GM19240 (cell line): ENCODE data around the gene GAB3.
"Not testable (repeated sequence)": the region's sequence is repeated elsewhere in the genome, so short reads cannot be mapped to it uniquely, and the experiment has no call there.

ENCODE experiments used
- DNase-seq: peaks from one replicate; pipeline ENCODE4 v3.0.0; 2011; ENCODE audit warnings: low spot score; ENCODE audit not compliant: insufficient read length

The GAB3 gene

DNA sequence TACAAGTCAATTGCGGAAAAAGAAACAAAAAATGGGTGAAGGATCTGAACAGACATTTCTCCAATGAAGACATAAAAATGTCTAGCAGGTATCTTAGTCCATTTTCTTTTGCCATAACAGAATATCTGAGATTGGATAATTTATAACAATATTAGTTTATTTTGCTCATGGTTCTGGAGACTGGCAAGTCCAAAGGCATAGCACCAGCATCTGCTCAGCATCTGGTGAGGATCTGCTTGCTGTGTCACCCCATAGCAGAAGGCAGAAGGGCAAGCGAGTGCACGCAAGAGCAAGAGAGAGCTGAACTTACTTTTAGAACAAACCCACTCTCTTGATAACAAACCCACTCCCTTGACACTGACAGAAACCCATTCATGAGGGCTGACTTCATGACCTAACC is 29.7 kb downstream of the GAB3 start:
- no peak for DNase-seq

DNA sequence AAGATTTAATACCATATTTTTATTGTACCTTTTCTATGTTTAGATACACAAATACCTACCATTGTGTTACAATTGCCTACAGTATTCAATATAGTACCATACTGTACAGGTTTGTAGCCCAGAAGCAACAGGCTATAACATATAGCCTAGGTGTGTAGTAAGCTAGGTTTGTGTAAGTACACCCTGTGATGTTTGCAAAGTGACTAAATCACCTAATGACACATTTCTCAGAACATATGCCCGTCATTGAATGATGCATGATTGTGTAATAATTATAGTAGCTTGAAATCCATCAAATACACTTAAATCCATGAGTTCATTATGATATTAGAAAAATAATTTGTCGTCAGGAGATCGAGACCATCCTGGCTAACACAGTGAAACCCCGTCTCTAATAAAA is 30.8 kb downstream of the GAB3 start:
- no peak for DNase-seq

DNA sequence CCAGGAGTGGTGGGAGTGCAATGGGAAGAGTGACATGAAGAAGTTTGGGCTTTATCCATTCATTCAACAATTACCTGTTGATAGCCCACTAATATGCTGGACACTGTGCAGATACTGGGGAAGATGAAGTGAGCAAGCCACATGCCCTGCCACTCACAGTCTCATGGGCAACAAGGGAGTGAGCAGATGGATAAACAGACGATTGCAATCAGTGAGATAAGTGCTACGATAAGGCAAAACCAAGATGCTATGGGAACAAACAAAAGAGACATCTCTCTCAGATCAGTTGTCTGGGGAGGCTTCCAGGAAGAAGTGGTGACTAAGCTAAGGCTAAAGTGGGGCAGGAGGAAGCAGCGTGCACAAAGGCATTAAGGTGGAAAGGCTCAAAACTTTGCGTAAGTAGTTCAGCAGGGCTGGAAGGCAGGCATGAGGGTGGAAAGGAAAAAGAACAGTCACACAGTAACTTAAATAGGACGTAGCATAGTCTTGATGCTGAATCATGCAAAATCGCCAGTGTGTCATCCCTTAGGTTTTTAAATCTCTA is 31.7 kb downstream of the GAB3 start:
- no peak for DNase-seq

DNA sequence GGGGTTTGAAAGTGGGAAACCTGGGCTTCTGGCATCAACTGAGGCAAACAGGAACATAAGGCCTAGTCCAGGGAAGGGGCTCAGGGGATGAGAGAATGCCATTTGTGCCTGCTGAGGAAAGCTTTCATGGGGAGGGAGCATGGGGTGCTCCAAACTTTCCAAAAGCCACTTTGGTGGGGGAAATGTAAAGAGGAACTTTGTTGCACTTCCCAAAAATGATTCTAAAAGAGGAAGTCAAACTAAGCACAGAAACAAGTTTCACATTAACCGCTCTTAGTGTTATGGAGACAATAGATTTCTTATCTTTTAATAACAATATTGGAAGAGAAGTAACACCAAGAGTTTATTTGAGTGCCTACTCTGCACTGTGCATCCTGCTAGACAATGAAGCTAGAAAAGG is 32.3 kb downstream of the GAB3 start:
- DNase-seq, result no peak

DNA sequence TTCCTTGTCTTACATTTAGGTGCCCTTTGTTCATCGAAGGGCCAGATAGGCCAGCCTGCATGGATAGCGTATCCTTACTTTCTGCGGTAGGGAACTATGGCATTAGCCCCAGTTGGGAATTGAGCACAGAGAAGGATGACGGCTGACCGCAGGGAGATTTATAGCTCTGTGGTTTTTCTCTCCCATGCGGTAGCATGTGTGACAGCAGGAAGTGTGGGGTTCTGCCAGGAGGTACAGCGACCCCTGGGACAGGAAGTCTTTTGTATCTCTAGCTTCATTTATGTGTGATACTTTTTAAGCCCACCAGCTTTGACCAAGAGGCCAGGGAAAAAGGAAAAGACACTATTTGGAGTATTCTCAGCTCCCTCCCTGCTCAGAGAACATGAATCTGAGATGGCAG is 33.1 kb downstream of the GAB3 start:
- no peak for DNase-seq

DNA sequence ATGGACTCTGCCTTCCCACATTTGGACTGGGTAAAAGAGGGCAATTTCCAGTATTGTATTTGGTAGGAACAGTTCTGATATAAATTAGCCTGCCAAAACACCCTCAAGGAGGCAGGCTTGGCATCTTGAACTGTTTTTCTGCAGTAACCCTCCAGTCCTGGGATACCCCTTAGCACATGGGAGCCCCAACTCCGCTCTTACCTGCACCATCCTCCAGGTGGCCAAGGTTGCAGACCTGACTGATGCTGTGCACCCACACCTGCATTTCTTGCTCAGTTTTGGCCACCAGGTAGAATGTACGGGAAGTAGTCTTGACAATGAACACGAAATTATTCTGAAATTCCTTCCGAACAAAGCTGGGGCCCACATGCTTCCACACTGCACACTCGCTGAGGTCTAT is 35.1 kb downstream of the GAB3 start:
- DNase-seq, result no peak

DNA sequence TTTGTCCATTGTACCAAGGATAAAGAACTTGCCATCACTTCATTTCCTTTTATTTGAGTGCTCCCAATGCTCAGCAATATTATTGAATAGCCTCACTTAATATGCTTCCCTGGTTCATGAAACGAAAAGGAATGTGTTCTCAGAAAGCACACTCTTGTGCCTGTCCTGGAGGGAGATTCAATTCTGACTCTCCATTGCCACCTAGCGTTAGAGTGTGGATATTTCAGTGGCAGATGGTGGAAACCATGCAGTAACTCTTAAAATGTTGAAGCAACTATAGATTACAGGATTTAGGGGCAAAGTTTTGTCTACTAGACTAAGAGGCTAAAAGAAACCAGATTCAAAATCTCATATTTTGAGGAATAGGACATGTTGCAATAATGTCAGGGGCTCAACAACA is 36.0 kb downstream of the GAB3 start:
- DNase-seq, result no peak

DNA sequence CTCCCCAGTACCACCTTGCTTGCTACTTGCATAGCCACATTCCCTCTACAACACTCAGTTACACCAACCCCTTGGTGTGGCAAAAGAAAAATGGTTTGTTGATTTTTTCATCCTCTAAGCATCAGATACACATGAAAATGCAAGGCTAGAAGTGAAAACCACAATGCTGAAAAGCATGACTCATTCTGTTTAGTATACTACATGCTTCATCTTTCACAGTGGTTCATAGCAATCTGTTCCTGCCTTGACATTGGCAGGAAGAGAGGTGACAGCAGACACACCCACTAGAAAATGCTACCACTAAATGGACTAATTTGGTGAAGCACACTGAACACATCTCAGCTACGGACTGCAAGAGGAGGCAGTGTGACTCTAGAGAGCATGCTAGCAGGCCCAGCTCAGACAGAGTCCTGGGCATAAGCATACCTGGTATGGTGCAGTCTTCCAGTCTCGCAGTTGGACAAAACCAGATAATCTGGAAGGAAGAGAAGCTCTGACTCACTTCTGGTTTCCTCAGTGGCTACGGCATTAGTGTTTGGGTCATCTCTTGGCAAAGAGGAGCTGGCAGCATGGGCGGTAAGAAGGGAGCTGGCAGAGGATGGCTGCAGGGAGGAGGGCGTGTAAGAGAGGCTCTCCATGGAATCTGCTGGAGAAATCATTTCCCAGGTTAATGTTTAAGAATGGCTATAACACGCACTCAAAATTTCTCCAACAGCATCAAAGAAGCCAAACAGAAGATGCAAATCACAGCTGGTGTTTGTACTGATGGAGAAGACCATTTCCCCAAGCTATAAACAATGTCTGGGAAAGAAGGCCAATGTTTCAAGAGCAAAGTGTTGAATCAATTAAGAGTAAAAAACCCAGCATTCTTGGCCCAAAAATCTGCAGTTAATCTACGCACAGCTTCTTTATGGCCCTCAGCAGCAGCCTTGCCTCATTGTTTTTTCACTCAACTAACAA is 37.8 kb downstream of the GAB3 start:
- DNase-seq, result no peak

DNA sequence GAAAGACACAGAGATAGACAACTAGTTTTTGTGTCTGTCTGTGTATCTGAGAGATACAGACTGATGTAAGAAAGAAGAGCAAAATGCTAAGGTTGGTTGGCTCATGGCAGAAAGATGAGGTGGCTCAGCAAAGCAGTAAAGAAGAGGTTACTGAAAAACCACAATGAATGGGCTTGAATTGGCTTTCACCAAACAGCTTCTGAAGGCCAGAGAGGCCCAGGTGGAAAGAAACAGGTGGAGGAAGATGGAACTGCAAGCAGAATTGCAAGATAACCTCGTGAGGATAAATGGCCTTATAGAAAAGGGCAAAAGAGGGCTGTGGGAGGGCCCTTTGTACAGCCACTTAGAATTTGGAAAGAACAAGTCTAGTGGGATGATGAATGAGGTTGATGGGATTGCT is 39.6 kb downstream of the GAB3 start:
- no peak for DNase-seq

DNA sequence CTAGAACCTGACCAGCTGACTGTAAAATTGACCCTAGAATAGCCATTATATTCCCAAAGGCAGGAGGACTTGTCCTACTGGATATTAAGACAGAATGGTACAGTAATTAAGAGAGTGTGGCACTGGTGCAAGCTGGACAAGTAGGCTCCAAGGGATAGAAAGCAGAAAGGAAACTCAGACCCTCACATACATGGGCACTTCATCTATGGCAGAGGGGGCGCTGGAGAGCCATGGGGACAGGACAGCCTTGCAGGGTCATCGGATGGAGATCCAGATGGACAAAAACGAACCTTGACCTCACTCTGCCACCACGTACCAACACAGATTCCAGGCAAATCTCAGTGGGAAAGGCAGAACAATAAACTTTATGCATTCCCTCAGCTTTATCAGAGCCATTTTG is 40.6 kb downstream of the GAB3 start:
- DNase-seq, result no peak

DNA sequence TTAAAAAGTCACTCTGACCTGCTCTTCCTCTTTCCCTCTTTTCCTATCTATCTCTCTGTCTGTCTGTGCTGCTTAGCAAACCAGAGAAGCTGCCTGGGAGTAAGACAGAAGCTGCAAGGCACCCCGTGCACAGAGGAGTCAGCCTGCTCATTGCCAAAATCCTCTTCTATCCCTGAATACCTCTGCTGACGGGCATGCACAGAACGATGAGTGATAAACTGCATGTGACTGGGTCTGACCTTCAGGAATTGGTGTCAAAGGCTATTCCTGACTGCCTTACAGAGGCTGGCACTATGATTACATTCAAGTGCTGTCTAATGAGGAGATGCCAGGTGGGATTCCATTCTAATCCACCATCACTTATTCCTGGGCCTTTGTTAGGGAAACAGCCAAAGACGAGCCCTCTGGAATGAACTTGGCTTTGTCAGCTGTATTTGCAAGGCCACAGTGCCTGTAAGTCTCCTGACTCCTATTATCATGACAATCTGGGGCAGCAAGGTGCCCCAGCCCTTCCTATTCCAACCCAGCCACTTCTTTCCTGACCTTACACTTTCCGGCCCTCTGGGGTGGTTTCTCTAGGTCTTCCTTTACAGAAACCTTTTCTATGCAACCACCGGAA is 52.1 kb downstream of the GAB3 start:
- no peak for DNase-seq

DNA sequence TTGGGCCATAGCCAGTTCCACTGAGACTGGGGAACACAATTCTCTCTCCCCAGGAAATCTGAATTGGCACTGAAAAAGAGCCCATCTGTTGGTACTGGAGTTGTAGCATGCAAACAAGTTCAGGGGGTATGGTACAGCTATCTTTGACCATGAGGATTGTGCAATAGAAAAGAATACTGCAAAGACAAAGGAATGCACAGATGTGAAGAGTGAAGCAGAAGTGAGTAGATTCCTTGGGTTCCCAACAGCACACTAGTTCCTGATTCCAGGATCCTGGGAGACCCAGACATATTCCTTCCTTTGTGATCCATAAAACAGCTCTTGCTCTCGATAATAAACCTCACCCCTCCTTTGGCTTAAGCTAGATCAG is 54.2 kb downstream of the GAB3 start:
- DNase-seq, result no peak

DNA sequence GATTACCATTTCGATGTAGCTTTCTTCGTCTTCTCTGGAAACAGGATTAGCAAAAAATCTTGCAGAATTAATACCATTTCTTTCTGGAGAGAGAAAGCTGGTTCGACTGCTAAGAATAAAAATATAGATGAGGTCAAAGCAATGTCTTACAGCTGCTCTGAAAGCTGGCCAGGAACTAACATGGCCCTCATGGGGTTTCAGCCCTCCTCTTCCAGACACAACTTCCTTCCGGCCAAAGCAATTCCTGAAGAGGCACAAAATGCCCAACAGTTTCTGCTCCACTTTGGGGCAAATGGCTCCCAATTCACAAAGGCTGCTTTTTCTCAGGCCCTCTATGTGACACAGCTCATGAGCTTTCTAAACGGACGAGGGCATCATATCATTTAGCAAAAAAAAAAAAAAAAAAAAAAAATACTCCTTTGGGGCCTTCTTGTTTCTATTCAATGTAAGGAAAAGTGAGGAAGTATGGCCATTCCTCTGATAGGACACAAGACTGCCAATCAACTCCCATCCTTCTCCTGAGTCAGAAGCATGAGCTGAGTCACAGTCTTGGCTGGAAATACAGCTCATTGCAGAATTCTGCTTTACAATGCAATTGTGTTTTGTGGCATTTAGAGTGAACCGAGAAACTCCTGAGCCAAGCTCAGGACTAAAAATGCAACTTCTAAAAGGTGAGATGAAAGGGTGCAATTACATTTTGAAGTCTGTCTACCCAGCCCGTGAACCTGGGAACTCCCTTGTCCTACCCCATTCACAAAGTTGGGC is 54.8 kb downstream of the GAB3 start:
- no peak for DNase-seq

DNA sequence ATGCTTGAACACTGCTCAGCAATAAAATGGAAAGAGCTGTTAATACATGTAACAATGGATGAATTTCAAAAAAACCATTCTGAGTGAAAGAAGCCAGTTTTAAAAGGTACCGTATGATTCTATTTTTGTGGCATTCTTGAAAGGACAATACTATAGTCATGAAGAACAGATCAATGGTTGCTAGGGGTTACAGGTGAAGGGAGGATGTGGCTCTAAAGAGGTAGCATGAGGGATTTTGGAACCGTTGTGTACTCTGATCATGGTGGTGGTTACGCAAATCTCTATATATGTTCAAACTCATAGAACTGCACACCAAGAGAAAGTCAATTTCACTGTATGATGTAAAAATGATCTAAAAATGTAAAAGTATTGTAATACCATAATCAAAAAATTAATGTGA is 57.5 kb downstream of the GAB3 start:
- DNase-seq, result no peak

DNA sequence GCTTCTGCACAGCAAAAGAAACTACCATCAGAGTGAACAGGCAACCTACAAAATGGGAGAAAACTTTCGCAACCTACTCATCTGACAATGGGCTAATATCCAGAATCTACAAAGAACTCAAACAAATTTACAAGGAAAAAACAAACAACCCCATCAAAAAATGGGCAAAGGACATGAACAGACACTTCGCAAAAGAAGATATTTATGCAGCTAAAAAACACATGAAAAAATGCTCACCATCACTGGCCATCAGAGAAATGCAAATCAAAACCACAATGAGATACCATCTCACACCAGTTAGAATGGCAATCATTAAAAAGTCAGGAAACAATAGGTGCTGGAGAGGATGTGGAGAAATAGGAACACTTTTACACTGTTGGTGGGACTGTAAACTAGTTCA is 60.4 kb downstream of the GAB3 start:
- not testable (repeated sequence) for DNase-seq

DNA sequence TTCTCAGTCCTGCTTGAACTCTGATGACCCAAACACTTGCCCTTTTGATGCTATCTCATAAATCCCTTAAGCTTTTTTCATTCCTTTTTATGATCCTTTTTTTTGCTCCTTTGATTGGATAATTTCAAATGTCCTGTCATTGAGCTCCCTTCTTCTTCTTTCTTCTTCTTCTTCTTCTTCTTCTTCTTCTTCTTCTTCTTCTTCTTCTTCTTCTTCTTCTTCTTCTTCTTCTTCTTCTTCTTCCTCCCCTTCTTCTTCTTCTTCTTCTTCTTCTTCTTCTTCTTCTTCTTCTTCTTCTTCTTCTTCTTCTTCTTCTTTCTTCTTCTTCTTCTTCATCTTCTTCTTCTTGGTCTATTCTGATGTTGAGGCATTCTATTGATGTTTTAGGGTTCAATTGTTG is 78.8 kb downstream of the GAB3 start:
- not testable (repeated sequence) for DNase-seq

DNA sequence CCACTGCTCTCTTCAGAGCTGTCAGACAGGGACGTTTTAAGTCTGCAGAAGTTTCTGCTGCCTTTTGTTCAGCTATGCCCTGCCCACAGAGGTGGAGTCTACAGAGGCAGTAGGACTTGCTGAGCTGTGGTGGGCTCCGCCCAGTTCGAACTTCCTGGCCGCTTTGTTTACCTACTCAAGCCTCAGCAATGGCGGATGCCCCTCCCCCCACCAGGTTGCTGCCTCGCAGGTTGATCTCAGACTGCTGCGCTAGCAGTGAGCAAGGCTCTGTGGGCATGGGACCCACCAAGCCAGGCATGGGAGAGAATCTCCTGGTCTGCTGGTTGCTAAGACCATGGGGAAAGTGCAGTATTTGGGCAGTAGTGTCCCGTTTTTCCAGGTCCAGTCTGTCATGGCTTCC is 80.0 kb downstream of the GAB3 start:
- DNase-seq, result not testable (repeated sequence)

DNA sequence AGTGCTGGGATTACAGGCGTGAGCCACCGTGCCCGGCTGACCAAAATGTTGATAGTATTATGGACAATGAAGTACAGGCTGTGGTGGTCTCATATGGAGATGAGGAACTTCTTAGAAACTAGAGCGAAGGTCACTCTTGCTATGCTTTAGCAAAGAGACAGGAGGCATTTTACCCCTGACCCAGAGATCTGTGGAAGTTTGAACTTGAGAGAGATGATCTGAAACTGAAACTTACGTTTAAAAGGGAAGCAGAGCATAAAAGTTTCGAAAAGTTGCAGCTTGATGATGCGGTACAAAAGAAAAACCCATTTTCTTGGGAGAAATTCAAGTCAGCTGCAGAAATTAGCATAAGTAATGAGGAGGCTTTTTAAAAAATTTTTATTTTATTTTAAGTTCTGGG is 89.0 kb downstream of the GAB3 start:
- DNase-seq, result no peak

DNA sequence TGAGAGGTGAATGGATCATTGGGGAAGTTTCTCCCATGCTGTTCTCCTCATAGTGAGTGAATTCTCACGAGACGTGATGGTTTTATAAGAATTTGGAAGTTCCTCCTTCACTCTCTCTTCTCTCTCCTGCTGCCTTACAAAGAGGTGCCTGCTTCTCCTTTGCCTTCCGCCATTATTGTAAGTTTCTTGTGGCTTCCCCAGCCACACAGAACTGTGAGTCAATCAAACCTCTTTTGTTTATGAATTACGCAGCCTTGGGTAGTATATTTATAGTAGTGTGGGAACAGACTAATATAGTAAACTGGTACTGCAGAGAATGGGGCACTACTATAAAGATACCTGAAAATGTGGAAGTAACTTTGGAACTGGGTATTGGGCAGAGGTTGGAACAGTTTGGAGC is 89.7 kb downstream of the GAB3 start:
- no peak for DNase-seq

DNA sequence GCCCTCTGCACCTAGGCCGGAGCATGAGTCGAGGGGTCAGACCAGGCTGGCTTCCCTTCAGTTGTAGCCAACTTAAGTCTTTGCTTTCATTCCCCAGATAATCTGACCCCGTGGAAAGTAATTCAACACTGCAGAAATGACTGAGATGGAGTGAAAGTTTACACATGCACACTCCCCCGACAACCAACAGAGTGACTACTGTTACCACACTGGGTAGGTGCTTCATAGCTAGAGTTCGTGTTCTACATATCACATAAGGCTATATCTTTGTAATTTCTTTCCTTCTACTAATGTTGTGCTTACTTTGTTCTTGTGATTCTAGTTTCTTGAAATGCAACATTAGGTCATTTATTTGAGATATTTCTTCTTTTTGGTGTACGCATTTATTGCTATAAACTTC is 90.3 kb downstream of the GAB3 start:
- DNase-seq, result no peak

DNA sequence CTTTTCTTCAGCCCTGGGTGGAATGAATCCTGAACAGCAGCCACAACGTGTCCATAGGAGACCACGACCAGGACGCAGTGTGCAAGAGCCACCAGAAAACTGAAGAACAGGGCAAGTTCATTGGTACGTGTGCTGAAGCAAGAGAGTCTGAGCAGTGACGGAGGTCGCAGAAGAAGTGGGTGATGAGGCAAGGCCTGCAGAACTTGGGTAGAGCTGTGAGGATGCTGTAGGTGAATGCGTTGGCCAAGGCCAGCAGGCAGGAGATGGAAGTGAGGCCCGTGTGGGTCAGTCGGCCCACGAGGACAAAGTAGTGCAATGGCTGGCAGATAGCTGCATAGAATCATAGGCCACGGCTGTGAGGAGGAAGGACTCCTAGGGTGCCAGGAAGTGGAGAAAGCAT is 91.9 kb downstream of the GAB3 start:
- no peak for DNase-seq

DNA sequence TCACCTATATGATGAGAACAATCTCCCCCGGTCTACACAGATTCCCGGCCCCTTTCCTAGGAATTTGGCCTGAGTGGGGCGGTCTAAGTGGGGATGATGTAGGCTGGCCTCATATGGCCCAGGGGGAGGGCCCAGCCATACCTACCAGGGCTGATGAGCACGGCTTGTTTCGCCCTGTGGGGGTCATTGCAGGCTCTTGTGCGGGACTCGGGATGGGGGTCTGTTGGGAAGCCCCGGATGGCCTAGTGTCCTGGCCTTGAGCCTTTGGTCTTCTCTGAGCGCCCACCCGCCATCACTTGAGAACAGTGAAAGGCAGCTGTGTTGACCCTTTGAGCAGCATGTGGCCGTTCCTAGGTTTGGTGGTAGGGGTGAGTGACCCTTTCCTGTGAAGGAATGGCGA is 92.7 kb downstream of the GAB3 start:
- no peak for DNase-seq
